Prostate gland (tissue), 1 donor: ENCODE measurements around the gene SLC37A4.

Experiments used
- POLR2A ChIP-seq: fragments of 450-650 bp; IDR thresholded peaks from one replicate; pipeline ENCODE4 v1.6.1; 2016; ENCODE audit warnings: antibody characterized with exemption, mild to moderate bottlenecking
- POLR2AphosphoS5 ChIP-seq: sonication (generic); formaldehyde crosslinking; IDR thresholded peaks from one replicate; pipeline ENCODE4 v1.6.1; 2017; ENCODE audit warnings: antibody characterized with exemption

DNA sequence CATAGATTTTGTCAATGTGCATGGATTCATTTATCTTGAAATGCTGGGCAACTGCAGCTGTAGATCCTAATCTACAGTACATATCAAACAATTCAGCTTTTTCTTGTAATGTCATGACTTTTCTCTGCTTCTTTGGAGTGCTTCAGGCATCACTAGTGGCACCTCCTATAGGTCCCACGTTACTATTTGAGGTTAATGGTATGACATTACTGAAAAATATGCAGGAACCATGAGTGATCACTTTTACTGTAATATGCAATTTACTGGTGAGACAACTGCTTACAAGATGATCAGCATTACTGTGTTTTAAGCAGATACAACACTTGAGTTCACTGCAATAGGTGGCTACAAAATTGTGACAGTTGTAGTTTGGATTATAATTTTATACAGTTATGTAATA is 29.8 kb downstream of the SLC37A4 start:
- TF ChIP-seq POLR2A (no peak), POLR2AphosphoS5 (no peak)
